HG02798 (cell line): Measurements from ENCODE around the gene CLIP1.

Experiments
- ATAC-seq: cut with Tn5 transposase; IDR thresholded peaks from one replicate; pipeline ENCODE4 v1.9.1; 2021; ENCODE audit warnings: mild to moderate bottlenecking; ENCODE audit not compliant: unreplicated experiment, poor library complexity

The CLIP1 gene

GRCh38 chr12:122323311-122324019 is 99.0 kb downstream of the CLIP1 start:
- no peak for ATAC-seq

- no peak for ATAC-seq
Measured at GRCh38 chr12:122322501-122322900, 100.0 kb downstream of the CLIP1 start.

- ATAC-seq: no peak
Measured at GRCh38 chr12:122318607-122319605, 103.6 kb downstream of the CLIP1 start.

GRCh38 chr12:122312926-122313325 is 109.5 kb downstream of the CLIP1 start:
- no peak for ATAC-seq

GRCh38 chr12:122311696-122312095 is 110.8 kb downstream of the CLIP1 start:
- no peak for ATAC-seq

GRCh38 chr12:122310626-122311333 is 111.7 kb downstream of the CLIP1 start:
- ATAC-seq: no peak

- ATAC-seq: no peak
Measured at GRCh38 chr12:122309564-122310121, 112.8 kb downstream of the CLIP1 start.

- ATAC-seq: no peak
Measured at GRCh38 chr12:122308811-122309210, 113.7 kb downstream of the CLIP1 start.

- ATAC-seq: no peak
Measured at GRCh38 chr12:122306407-122306806, 116.1 kb downstream of the CLIP1 start.

GRCh38 chr12:122304924-122305323 is 117.5 kb downstream of the CLIP1 start:
- no peak for ATAC-seq

- ATAC-seq: no peak
Measured at GRCh38 chr12:122303068-122303467, 119.4 kb downstream of the CLIP1 start.

- no peak for ATAC-seq
Measured at GRCh38 chr12:122298071-122298748, 124.3 kb downstream of the CLIP1 start.

- no peak for ATAC-seq
Measured at GRCh38 chr12:122297494-122297893, 125.0 kb downstream of the CLIP1 start.

GRCh38 chr12:122295877-122296276 is 126.6 kb downstream of the CLIP1 start:
- no peak for ATAC-seq

GRCh38 chr12:122293081-122293480 is 129.4 kb downstream of the CLIP1 start:
- ATAC-seq: no peak

- ATAC-seq: no peak
Measured at GRCh38 chr12:122291431-122291830, 131.0 kb downstream of the CLIP1 start.

- ATAC-seq: no peak
Measured at GRCh38 chr12:122283680-122284079, 138.8 kb downstream of the CLIP1 start.

GRCh38 chr12:122282061-122282460 is 140.4 kb downstream of the CLIP1 start:
- no peak for ATAC-seq

- no peak for ATAC-seq
Measured at GRCh38 chr12:122276242-122276641, 146.2 kb downstream of the CLIP1 start.

- ATAC-seq: no peak
Measured at GRCh38 chr12:122275459-122275858, 147.0 kb downstream of the CLIP1 start.
